WTC11 (cell line): Measurements from ENCODE around the gene HSD17B12. TPM values are rescaled to one million over a fixed set of nuclear protein-coding genes. Genes with fewer than 3 reads are reported as not detected.
A peak's percentile ranks its signal among the peaks of the same experiment; 100 is the strongest.

Source experiments
- ATAC-seq: fragments of 200-7000 bp; cut with Tn5 transposase; 2 replicates; pipeline ENCODE4 v1.10.0; 2021; ENCODE audit warnings: mild to moderate bottlenecking, moderate library complexity
- CTCF ChIA-PET: fragments of 300-600 bp; sonication (Branson Sonifier 250); formaldehyde crosslinking; loops from one replicate; lab custom pipeline; 2021; ENCODE audit warnings: antibody characterized with exemption; lab: Charles Lee
- POLR2A ChIA-PET: fragments of 350-600 bp; sonication (Branson Sonifier 250); formaldehyde crosslinking; loops from one replicate; lab custom pipeline; 2021; ENCODE audit warnings: antibody characterized with exemption; lab: Charles Lee
- DNase-seq: peaks from one replicate; pipeline ENCODE4 v3.0.0; 2021; ENCODE audit warnings: low spot score
- H3K27ac Mint-ChIP-seq: 2 replicates; pipeline ENCODE4 v1.8.0; 2021; ENCODE audit warnings: mixed read lengths
- H3K27me3 Mint-ChIP-seq: 2 replicates; pipeline ENCODE4 v1.8.0; 2021; ENCODE audit warnings: low read depth, mild to moderate bottlenecking, moderate library complexity, mixed read lengths
- H3K36me3 Mint-ChIP-seq: 2 replicates; pipeline ENCODE4 v1.8.0; 2021; ENCODE audit warnings: mixed read lengths
- H3K4me1 Mint-ChIP-seq: 2 replicates; pipeline ENCODE4 v1.8.0; 2022; ENCODE audit warnings: mixed read lengths
- H3K4me3 Mint-ChIP-seq: 2 replicates; pipeline ENCODE4 v1.8.0; 2021; ENCODE audit warnings: mild to moderate bottlenecking, moderate library complexity, mixed read lengths
- H3K9me3 Mint-ChIP-seq: 2 replicates; pipeline ENCODE4 v1.8.0; 2021; ENCODE audit warnings: mixed read lengths
- EMX1 ChIP-seq: fragments of 250-450 bp; sonication (Bioruptor Pico); IDR thresholded peaks from 2 replicates; pipeline ENCODE4 v1.8.0; 2021; ENCODE audit warnings: mild to moderate bottlenecking
- JUN ChIP-seq: sonication (generic); formaldehyde crosslinking; IDR thresholded peaks from 2 replicates; pipeline ENCODE4 v1.8.0; 2023; ENCODE audit warnings: mild to moderate bottlenecking, missing genetic modification reagents
- RELA ChIP-seq: sonication (generic); formaldehyde crosslinking; IDR thresholded peaks from 2 replicates; pipeline ENCODE4 v1.8.1; 2022; ENCODE audit warnings: missing genetic modification reagents, mild to moderate bottlenecking, borderline replicate concordance
- SMAD3 ChIP-seq: sonication (generic); formaldehyde crosslinking; IDR thresholded peaks from 2 replicates; pipeline ENCODE4 v1.8.0; 2022; ENCODE audit warnings: missing genetic modification reagents, mild to moderate bottlenecking, borderline replicate concordance
- ZNF219 ChIP-seq: sonication (generic); formaldehyde crosslinking; IDR thresholded peaks from 2 replicates; pipeline ENCODE4 v1.8.0; 2023; ENCODE audit warnings: missing genetic modification reagents, mild to moderate bottlenecking, borderline replicate concordance
- ZNF232 ChIP-seq: sonication (generic); formaldehyde crosslinking; IDR thresholded peaks from 2 replicates; pipeline ENCODE4 v1.8.0; 2022; ENCODE audit warnings: mild to moderate bottlenecking, missing genetic modification reagents
- ZNF416 ChIP-seq: fragments of 250-450 bp; sonication (Bioruptor Pico); IDR thresholded peaks from 2 replicates; pipeline ENCODE4 v1.9.0; 2021; ENCODE audit warnings: mild to moderate bottlenecking, inconsistent platforms
- ZNF671 ChIP-seq: fragments of 250-450 bp; sonication (Bioruptor Pico); IDR thresholded peaks from 2 replicates; pipeline ENCODE4 v1.8.0; 2021; ENCODE audit warnings: mild to moderate bottlenecking
- total RNA-seq: library from RNA; stranded (reverse); gene quantifications from 3 replicates; pipeline ENCODE4 v1.2.3, GENCODE V29; 2021
- TF ChIP-seq, protein P1 (sequence below): sonication (generic); formaldehyde crosslinking; IDR thresholded peaks from 2 replicates; pipeline ENCODE4 v1.8.1; 2023; ENCODE audit warnings: mild to moderate bottlenecking, missing genetic modification reagents, moderate library complexity
- TF ChIP-seq, protein P2 (sequence below): fragments of 250-450 bp; sonication (Bioruptor Pico); conservative IDR thresholded peaks from 2 replicates; pipeline ENCODE4 v1.9.0; 2021; ENCODE audit warnings: mild to moderate bottlenecking
- TF ChIP-seq, protein P3 (sequence below): sonication (generic); formaldehyde crosslinking; IDR thresholded peaks from 2 replicates; pipeline ENCODE4 v1.8.1; 2023; ENCODE audit warnings: mild to moderate bottlenecking, missing genetic modification reagents
- TF ChIP-seq, protein P4 (sequence below): sonication (generic); formaldehyde crosslinking; IDR thresholded peaks from 2 replicates; pipeline ENCODE4 v1.8.1; 2023; ENCODE audit warnings: mild to moderate bottlenecking, moderate library complexity, missing genetic modification reagents

The HSD17B12 gene
- total RNA-seq, 1 experiment from 2014 or later = 149 TPM

DNA sequence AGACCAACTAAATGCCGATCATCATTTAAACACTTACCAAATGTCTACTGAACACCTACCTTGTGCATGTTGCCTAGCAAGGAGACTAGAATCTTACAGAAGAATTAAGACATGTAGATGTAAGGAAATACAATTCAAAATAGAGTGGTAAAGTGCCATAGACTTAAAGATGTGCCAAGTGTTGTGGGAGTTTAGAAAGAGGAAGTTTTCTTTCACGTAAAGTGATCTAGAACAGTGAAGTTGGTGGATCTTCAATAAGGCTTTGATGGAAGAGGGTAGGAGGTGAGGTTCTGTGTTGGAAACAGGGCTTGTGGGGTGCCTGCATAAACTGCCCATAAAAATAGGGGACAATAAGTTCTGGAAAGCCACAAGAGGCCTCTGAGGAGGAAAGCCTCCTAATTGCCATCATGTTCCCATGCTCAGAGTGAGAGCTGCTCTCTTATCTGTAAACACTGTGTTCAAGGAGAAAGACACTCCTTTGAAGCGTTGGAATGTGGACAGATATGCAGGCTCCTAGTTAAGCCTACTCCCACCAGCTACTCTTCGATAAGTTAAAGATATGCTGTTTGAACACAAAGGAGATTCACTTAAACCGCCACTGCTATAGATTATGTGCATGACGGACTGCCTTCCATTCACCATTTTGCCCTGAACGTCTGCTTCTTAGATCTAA, 66.7 kb downstream of the HSD17B12 start (continued):
- TF ChIP-seq, protein P1, sequence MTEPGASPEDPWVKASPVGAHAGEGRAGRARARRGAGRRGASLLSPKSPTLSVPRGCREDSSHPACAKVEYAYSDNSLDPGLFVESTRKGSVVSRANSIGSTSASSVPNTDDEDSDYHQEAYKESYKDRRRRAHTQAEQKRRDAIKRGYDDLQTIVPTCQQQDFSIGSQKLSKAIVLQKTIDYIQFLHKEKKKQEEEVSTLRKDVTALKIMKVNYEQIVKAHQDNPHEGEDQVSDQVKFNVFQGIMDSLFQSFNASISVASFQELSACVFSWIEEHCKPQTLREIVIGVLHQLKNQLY (CRISPR knock-in tag) = no peak
- TF ChIP-seq, protein P2, sequence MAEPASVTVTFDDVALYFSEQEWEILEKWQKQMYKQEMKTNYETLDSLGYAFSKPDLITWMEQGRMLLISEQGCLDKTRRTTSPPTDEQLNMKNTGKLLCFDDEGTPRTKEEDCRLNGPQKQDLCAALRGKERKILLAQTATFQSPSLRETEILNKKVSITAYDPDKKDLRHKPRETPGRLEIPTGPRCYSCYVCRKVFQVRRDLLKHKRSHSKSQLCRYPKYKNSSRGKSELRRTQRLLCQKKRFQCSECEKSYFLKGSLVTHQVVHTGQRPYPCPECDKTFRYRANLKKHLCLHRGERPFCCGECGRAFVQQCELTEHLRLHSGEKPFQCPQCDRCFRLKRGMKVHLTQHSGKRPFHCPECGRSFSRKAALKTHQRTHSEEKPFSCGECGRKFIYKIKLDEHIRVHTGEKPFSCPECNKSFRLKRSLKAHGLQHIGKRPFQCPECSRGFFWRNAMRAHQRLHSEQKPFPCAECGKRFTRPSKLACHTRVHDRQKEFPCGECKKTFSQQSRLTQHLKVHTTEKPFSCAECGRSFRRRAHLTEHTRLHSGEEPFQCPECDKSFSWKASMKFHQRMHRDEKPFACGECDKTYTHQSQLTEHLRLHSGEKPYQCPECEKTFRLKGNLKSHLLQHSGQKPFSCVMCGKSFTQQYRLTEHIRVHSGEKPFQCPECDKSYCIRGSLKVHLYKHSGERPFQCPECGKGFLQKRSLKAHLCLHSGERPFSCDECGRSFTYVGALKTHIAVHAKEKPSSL (CRISPR knock-in tag) = no peak
- TF ChIP-seq, protein P3, sequence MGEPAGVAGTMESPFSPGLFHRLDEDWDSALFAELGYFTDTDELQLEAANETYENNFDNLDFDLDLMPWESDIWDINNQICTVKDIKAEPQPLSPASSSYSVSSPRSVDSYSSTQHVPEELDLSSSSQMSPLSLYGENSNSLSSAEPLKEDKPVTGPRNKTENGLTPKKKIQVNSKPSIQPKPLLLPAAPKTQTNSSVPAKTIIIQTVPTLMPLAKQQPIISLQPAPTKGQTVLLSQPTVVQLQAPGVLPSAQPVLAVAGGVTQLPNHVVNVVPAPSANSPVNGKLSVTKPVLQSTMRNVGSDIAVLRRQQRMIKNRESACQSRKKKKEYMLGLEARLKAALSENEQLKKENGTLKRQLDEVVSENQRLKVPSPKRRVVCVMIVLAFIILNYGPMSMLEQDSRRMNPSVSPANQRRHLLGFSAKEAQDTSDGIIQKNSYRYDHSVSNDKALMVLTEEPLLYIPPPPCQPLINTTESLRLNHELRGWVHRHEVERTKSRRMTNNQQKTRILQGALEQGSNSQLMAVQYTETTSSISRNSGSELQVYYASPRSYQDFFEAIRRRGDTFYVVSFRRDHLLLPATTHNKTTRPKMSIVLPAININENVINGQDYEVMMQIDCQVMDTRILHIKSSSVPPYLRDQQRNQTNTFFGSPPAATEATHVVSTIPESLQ = no peak
- no peak for TF ChIP-seq ZNF416 (CRISPR knock-in tag)

DNA sequence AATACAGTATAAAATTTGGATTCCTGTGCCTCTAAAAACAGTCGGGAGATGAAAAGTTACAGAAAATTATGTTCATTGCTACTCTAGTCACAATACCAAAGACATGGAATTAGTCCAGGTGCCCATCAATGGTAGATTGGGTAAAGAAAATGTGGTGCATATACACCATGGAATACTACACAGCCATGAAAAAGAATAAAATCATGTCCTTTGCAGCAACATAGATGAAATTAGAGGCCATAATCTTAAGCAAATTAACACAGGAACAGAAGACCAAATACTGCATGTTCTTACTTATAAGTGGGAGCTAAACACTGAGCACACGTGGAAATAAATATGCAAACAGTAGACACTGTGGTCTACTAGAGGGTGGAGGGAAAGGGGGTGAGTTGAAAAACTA, 67.6 kb downstream of the HSD17B12 start:
- TF ChIP-seq ZNF232 (CRISPR knock-in tag) (no peak), EMX1 (CRISPR knock-in tag) (no peak)
- H3K36me3 Mint-ChIP-seq = peaks cover 23% of the 10 kb centered on the region
- no peaks in the 10 kb centered on the region for H3K27me3 Mint-ChIP-seq
- H3K4me3 Mint-ChIP-seq = no peak overlapping the region
- peaks cover 11% of the 10 kb centered on the region for H3K4me1 Mint-ChIP-seq
- DNase-seq (no peak), ATAC-seq (no peak)
- H3K9me3 Mint-ChIP-seq = peaks cover 12% of the 10 kb centered on the region
- POLR2A ChIA-PET = no interaction called here
- no peak overlapping the region for H3K27ac Mint-ChIP-seq
- CTCF ChIA-PET = no interaction called here

DNA sequence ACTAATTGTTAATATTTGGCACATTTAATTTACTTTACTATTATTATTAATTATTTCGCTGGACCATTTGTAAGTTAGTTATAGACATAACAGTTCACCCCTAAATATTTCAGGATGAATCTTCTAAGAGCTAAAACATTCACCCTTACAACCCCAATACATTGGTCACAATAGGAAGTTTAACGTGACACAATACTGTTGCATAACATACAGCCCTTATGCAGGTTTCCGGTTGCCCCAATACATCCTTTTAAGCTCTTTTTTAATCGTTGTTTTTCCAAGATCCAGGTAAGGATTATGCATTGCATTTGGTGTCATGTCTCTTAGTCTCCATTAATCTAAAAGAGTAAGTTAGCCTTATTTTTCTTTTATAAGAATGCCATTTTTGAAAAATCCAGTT, 71.2 kb downstream of the HSD17B12 start:
- H3K9me3 Mint-ChIP-seq = peaks cover 12% of the 10 kb centered on the region
- no peak for ATAC-seq
- TF ChIP-seq, protein P4, sequence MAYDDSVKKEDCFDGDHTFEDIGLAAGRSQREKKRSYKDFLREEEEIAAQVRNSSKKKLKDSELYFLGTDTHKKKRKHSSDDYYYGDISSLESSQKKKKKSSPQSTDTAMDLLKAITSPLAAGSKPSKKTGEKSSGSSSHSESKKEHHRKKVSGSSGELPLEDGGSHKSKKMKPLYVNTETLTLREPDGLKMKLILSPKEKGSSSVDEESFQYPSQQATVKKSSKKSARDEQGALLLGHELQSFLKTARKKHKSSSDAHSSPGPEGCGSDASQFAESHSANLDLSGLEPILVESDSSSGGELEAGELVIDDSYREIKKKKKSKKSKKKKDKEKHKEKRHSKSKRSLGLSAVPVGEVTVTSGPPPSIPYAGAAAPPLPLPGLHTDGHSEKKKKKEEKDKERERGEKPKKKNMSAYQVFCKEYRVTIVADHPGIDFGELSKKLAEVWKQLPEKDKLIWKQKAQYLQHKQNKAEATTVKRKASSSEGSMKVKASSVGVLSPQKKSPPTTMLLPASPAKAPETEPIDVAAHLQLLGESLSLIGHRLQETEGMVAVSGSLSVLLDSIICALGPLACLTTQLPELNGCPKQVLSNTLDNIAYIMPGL (CRISPR knock-in tag) = no peak
- TF ChIP-seq, all 79 proteins: peak for 0
- Mint-ChIP-seq H3K4me1 (peaks cover 6% of the 10 kb centered on the region), H3K27ac (no peak overlapping the region), H3K36me3 (peaks cover 40% of the 10 kb centered on the region), H3K27me3 (no peaks in the 10 kb centered on the region), H3K4me3 (no peak overlapping the region)
- ChIA-PET CTCF (no interaction called here), POLR2A (no interaction called here)
- no peak for DNase-seq

DNA sequence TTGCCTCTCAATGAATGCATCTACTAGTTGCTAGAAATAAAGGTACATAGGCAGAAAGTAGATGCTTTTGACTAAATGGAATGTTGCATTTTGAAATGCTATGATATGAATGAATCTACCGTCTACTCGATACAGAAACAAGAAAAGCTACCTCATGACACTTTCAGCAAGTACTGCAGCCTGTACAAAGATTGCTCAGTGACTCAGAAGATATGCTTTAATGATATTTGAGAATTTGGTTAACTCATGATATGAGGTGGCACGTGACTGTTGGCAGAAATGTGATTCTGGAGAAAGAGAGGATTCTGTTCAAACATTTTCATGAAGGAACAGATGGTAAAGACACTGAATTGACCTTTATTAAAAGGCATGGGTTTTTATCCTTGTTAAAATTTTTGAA, 76.0 kb downstream of the HSD17B12 start:
- H3K9me3 Mint-ChIP-seq = no peaks in the 10 kb centered on the region
- POLR2A ChIA-PET = no interaction called here
- H3K36me3 Mint-ChIP-seq = peaks cover 32% of the 10 kb centered on the region
- H3K27me3 Mint-ChIP-seq = no peaks in the 10 kb centered on the region
- ATAC-seq (no peak), DNase-seq (no peak)
- TF ChIP-seq JUN (CRISPR knock-in tag) (no peak), RELA (no peak), SMAD3 (CRISPR knock-in tag) (no peak), ZNF671 (no peak), ZNF219 (CRISPR knock-in tag) (no peak)
- peak overlapping the region; percentile 1; the same call in 1 of the 2 replicates for H3K27ac Mint-ChIP-seq
- no peak overlapping the region for H3K4me3 Mint-ChIP-seq
- CTCF ChIA-PET = no interaction called here
- no peaks in the 10 kb centered on the region for H3K4me1 Mint-ChIP-seq
